ENCODE results near the gene RNF187.

RNF187 gene

GRCh38 chr1:228544921-228545591 lies 57.9 kb downstream of the RNF187 start:
- no peak for DNase-seq (ENCODE audit: low read depth)

Measured in fibroblast of the conjunctiva (primary cell).